MM.1S (cell line): Measurements from ENCODE around the gene PLPP7.

ENCODE experiments used
- CTCF ChIP-seq: fragments of 300-600 bp; sonication (generic); IDR thresholded peaks from 2 replicates; pipeline ENCODE4 v1.5.1; 2016; ENCODE audit warnings: antibody characterized with exemption, low read length, mixed read lengths
- EZH2 ChIP-seq: fragments of 300-600 bp; sonication (generic); optimal IDR thresholded peaks from 2 replicates; pipeline ENCODE3; 2017; ENCODE audit warnings: low read depth, mild to moderate bottlenecking, antibody characterized with exemption, low read length, mixed read lengths
- EZH2phosphoT487 ChIP-seq: fragments of 300-600 bp; sonication (generic); IDR thresholded peaks from 2 replicates; pipeline ENCODE4 v1.6.1; 2018; ENCODE audit warnings: antibody characterized with exemption, low read length

- TF ChIP-seq CTCF, result no peak
- no peak for TF ChIP-seq EZH2
- TF ChIP-seq EZH2phosphoT487, result no peak
These were observed 8.8 kb downstream of the PLPP7 start for GRCh38 chr9:131298341-131298740.
